ENCODE measurements around the gene DSCAML1.
A peak's percentile ranks its signal among the peaks of the same experiment; 100 is the strongest.

The DSCAML1 gene

GRCh38 chr11:117437041-117437790 lies 359.8 kb downstream of the DSCAML1 start:
- DNase-seq, result no peak

- DNase-seq, result no peak
These were observed 361.7 kb downstream of the DSCAML1 start for GRCh38 chr11:117435326-117435725.

DNA sequence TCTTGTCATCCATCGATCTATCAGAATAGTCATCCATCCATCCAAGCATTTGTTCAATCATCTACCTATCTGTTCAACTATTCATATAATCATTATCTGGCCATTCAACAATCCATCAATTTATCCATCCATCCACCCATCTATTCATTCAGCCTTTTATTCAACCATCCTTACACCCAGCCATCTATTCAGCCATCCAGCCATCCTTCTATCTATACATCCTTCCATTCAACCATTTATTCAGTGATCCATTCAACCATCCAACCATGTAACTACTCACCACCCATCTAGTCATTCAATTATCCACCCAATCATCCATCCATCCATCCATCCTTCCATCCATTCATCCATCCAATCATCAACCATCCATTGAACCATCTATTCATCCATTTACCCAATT lies 362.5 kb downstream of the DSCAML1 start:
- DNase-seq, result no peak

DNA sequence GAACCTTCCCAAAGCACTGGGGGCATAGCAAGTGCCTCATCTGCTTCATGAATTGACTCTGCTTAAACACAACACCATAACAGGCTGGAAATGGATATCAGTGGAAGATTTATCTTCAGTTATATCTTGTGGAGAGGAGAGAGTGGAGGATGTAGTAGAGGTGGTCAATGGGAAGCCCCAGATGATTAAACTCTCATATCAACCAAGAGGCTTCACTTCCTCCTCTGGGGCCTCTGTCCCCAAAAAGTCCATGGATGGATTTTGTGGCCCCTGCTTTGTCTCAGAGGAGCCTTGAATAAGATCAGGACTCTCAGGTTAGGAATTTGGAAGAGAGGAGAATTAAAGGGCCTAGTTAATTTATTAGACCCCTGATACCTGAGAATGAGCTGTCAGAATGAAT lies 363.3 kb downstream of the DSCAML1 start:
- no peak for DNase-seq

GRCh38 chr11:117431436-117431835 lies 365.6 kb downstream of the DSCAML1 start:
- DNase-seq, result no peak

DNA sequence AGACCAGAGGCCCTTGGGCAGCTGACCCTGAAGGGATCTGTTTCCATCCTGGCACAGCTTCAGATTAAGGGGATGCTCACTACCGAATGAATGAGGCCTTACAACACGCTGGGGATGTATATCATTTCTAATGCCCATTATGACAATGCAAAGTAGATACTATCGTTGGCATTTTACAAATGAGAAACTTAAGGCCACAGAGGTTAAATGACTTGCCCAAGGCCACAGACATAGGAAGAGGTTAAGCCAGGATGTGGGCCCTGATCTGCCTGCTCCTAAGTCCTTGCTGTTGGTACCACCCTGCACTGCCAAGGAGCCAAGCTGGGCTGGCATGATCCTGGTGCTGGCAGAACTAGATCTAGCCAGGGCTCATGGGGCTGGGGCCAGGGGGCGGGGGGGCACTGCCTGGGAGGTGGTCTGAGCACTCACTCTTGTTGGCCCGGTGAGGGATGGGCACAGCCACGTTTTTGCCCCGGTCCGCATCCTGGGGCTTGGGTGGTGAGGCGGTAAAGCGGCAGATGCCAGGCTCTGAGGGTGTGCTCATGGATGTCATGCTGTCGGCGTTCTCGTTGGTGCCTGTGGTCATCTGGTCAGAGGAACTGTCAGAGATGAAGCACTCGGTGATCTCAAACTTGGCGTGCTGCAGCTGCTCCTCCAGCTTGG lies 366.6 kb downstream of the DSCAML1 start:
- no peak for DNase-seq

DNA sequence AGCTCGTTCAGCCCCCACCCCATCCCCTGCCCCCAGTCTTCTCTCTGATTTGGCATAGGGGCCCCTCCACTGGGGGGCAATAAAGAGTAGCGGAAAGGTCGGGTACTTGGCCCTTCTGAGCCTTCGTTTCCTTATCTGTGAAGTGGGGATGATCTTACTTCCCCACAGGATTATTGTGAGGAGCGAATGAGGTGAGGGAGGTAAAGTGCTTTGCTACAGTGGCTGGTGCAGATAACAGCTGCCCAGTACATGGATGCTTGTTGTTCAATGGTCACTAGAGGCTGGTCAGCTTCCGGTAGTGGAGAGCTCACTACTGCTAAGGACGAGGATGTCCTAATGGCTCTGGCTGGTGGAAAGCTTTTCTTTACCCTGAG lies 368.2 kb downstream of the DSCAML1 start:
- DNase-seq, result no peak

DNA sequence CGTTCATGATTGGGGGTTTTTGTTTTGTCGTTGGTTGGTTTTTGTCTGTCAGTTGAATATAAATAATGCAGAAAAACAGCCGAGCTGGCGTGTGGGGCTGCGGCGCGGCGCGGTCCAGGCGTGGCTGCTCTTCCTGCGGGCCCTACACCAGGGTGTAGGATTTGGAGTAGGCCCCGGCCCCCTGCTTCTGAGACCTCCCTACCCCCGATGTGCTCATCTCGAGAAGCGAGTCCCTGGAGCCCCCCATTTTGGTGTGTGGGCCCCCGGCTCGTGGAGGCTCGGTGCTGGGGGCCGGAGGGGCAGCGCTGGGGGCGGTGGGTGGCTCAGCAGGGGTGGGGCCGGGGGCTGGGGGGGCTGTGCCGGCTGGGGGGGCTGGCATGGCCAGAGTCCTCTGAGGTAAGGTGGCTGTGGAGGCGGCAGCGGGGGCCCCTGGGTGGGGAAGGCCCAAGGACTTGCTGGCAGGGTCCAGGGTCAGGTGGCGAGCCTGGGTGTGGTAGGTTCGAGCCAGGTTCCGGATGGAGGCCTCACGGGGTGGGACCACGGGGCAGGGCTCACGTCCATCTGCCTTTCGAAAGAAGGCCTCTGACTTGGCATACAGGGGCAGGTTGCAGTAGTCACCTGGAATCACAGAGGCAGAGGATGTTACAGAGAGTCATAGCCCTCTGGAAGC lies 368.7 kb downstream of the DSCAML1 start:
- DNase-seq, result no peak

DNA sequence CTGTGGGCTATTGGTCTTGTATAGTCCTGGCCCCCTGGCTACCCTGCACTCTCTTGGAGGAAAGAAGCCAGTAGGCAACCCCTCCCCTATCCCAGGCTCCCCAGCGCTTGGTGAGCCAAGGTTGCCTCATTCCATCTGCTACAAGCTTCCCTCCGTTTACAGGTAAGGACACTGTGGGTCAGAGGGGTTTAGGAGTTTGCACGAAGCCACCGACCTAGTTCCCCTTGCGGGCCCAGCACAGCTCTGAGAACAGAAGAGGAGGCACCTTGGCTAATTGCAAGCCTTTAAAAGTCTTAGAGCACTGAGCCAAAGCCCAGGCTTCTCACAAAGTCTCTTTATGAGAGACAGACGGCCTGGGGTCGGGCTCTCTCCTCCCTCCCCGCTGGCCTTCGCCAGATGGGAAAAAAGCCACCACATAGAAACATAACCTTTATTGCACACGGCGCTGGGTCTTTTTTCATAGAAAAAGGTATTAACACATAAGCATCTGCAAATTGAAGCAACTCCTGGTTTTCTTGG lies 369.6 kb downstream of the DSCAML1 start:
- DNase-seq, result no peak

GRCh38 chr11:117426941-117427340 lies 370.1 kb downstream of the DSCAML1 start:
- no peak for DNase-seq

GRCh38 chr11:117426297-117426685 lies 370.7 kb downstream of the DSCAML1 start:
- DNase-seq, result peak; percentile 73

DNA sequence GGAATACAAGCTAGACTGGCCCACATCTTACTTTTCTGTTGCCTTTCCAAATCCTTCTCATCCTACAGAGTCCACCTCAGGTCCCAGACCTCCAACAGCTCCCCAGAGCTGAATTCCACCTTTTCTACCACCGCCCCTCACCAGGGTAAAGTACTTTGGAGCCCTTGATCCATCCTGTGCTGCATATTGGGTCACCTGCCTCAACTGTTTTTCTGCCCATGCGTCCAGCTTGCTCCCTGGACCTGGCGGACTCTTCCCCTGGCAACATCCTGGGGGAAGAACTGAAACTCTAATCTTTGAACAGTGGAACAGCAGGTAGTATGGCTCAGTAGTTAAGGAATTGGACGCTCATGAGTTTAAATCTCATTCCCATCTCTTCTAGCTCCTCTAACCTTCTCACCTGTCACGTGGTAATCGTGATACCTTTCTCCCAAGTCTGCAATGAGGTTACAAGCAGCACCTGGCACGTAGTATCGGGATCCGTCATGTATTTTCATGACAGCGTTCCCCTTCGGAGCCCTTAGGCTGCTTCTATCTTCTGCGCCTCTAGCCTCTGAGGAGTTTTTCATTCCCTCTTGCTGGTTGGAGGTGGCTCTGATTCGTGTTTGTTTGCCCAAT lies 371.2 kb downstream of the DSCAML1 start:
- no peak for DNase-seq

DNA sequence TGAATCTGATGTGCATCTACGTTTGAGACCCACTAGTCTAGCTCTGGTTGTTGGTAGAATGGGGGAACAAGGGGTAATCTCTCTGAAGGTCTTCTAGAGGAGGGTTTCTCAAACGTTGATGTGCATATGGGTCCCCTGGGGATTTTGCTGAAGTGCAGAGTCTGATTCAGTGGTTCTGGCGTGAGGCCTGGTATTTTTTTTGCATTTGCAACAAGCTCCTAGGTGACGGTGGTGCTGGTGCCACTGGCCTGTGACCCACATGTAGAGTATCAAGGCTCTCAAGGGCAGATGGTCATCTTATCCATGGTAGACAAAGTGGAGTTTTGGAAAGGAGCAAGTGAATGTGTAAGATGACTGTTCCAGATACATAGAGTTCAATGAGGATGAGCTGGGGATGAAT lies 372.2 kb downstream of the DSCAML1 start:
- DNase-seq, result no peak

- no peak for DNase-seq
These were observed 373.9 kb downstream of the DSCAML1 start for GRCh38 chr11:117423046-117423575.

DNA sequence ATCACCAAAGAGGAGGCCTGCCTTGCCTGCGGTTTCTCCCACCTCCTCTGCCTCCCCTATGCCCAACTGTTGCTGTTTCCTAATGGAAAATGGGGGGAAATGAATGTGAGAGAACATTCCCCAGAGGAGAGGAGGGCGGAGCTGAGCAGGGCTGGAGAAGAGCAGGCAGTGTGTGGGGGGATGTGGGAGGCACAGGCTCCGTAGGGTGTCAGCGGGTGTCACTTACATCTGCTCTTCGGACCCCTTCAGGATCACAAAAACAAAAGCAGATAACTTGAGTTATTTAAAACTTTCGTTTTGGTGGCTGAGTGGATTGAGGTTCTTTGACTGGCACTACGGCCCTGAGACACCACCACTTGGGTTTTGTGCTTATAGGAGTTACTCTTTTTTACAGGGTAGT lies 375.5 kb downstream of the DSCAML1 start:
- no peak for DNase-seq

DNA sequence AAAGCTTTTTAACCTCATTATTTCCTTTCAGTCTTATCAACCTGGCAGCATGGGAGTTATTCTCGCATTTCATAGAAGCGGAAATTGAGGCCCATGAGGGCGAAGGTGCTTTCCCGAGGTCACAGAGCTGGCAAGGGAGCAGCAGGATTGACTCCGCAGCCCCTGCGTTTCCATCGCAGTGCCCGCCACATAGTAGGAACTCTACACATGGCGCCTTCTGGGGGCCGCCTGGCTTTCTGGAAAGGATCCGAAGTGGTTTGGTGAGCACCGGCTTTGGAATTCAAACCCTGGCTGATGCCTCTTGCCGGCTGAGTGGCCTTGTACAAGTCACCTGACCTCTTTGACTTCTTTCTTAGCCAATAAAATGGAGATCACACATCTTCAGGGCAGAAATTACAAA lies 376.0 kb downstream of the DSCAML1 start:
- DNase-seq, result no peak

- no peak for DNase-seq
These were observed 376.4 kb downstream of the DSCAML1 start for GRCh38 chr11:117420598-117420997.

GRCh38 chr11:117420143-117420485 lies 376.9 kb downstream of the DSCAML1 start:
- no peak for DNase-seq

DNA sequence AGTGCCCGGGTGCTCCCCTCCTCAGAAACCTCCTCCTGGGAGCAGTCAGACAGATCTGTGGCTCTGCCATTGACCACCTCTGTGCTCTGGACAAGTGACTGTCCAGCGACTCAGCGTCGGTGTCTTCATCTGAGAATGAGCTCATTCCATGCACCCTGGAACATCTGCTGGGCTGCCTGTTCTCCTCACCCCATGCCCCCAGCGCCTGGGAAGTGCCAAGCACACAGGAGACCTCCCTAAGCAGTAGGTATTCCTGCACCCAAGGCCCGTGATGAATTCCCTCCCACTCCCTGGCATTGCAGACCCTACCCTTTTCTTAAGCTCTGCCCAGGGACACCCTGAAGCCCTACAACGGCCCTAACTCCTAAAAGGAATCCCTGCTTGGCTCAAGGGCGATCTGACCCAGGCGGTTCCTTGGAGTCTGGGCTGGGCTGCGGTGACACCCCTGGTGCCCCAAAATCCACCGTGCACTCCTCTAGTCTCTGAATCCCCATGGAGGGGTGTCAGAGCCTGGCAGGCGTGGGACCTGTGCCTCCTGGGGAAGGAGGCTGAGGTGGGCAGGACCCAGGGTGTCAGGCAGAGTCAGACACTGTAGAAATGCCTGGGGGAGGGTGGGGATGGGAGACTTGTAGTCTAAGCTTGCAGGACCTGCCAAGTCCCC lies 377.4 kb downstream of the DSCAML1 start:
- no peak for DNase-seq

DNA sequence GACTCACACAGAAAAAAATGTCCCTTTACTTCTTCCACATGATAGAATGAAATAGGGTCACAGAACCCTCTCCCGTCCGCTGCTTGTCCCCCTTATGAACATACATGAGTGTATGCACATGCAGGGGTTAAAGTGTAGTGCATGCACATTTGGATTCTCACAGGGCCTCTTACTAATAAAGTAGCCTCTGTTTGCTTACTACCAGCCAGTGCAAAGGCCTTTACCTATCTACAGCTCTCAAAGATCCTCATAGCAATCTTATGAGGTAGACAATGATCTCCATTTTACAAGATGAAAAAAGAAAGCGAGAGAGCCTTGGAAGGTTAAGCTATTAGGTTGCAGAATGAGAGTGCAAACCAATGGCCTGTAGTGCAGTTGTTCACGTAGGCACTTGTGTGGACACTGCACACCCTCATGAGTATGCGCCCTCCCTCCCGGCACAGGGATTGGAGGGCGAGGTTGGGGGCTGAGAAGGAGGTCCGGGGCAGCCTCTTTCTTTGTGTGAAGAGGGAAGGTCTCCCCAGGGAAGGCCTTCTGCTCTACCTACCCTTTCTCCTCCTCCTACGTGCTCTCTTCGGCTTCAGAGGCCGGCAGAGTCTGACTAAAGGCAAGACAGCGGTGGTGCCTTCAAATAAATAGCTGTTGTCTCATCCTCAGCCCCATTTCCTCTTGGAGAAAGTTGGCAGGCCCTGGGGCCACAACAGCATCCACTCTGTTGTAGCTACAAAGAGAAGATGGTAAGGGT lies 378.1 kb downstream of the DSCAML1 start:
- DNase-seq, result no peak

GRCh38 chr11:117417856-117418255 lies 379.2 kb downstream of the DSCAML1 start:
- no peak for DNase-seq

- DNase-seq, result no peak
These were observed 379.7 kb downstream of the DSCAML1 start for GRCh38 chr11:117417342-117417741.
